Stimulated activated CD8-positive, alpha-beta memory T cell treated with anti-CD3 and anti-CD28 coated beads, Interleukin-7, amount 100 ng/mL, for 4 hours (primary cell): Measurements from ENCODE around the gene TAS2R1.

Source experiments
- DNase-seq, 2 donors: peaks; one replicate each; pipeline ENCODE4 v3.0.0-alpha.2; 2020; ENCODE audit warnings: low read depth in 2 of 2

Gene TAS2R1

GRCh38 chr5:9630251-9630650, at the start of gene TAS2R1:
Gene TAS2R1, minus strand, starts transcription at chr5:9630351. Its CDS starts 319 bp downstream, at chr5:9630032.
- no peak for DNase-seq

- DNase-seq, result no peak
These were observed 40.2 kb upstream of the TAS2R1 start for GRCh38 chr5:9670371-9670770.

- no peak for DNase-seq
These were observed 37.8 kb upstream of the TAS2R1 start for GRCh38 chr5:9667906-9668305.

GRCh38 chr5:9663891-9664290, 33.7 kb upstream of the TAS2R1 start:
- no peak for DNase-seq

- no peak for DNase-seq
These were observed 31.3 kb upstream of the TAS2R1 start for GRCh38 chr5:9661316-9662015.

- DNase-seq, result no peak
These were observed 28.6 kb upstream of the TAS2R1 start for GRCh38 chr5:9658706-9659105.

GRCh38 chr5:9657819-9658218, 27.7 kb upstream of the TAS2R1 start:
- no peak for DNase-seq

GRCh38 chr5:9655641-9656040, 25.5 kb upstream of the TAS2R1 start:
- no peak for DNase-seq

GRCh38 chr5:9654886-9655285, 24.7 kb upstream of the TAS2R1 start:
- DNase-seq, result no peak

GRCh38 chr5:9653811-9654210, 23.7 kb upstream of the TAS2R1 start:
- DNase-seq, result no peak

- DNase-seq, result no peak
These were observed 22.9 kb upstream of the TAS2R1 start for GRCh38 chr5:9653061-9653460.

- no peak for DNase-seq
These were observed 22.1 kb upstream of the TAS2R1 start for GRCh38 chr5:9652295-9652694.

GRCh38 chr5:9646843-9647242, 16.7 kb upstream of the TAS2R1 start:
- DNase-seq, result no peak

GRCh38 chr5:9644630-9645029, 14.5 kb upstream of the TAS2R1 start:
- DNase-seq, result no peak

GRCh38 chr5:9642621-9643020, 12.5 kb upstream of the TAS2R1 start:
- DNase-seq, result no peak

GRCh38 chr5:9641806-9642355, 11.7 kb upstream of the TAS2R1 start:
- DNase-seq, result no peak

- no peak for DNase-seq
These were observed 2.3 kb upstream of the TAS2R1 start for GRCh38 chr5:9632495-9632894.

- no peak for DNase-seq
These were observed 2.6 kb downstream of the TAS2R1 start for GRCh38 chr5:9627541-9627940.

- DNase-seq, result no peak
These were observed 3.2 kb downstream of the TAS2R1 start for GRCh38 chr5:9626955-9627354.

GRCh38 chr5:9625731-9626130, 4.4 kb downstream of the TAS2R1 start:
- DNase-seq, result no peak

- no peak for DNase-seq
These were observed 4.9 kb downstream of the TAS2R1 start for GRCh38 chr5:9625286-9625685.

- DNase-seq, result no peak
These were observed 5.8 kb downstream of the TAS2R1 start for GRCh38 chr5:9624196-9624947.

- no peak for DNase-seq
These were observed 6.5 kb downstream of the TAS2R1 start for GRCh38 chr5:9623661-9624060.
